IMR-90 (cell line): ENCODE data around the gene TRIO. TPM values are rescaled to one million over a fixed set of nuclear protein-coding genes. Genes with fewer than 3 reads are reported as not detected.

Experiments
- ATAC-seq: fragments of 200-7000 bp; cut with Tn5 transposase; 2 replicates; pipeline ENCODE4 v1.9.1; 2020; ENCODE audit warnings: low read depth, mild to moderate bottlenecking, moderate library complexity
- BruUV-seq: library from RNA; stranded (reverse); fragments of 400-500 nt; replicated peaks from 2 replicates; lab custom pipeline; 2021; lab: Mats Ljungman, UMichigan
- CTCF ChIA-PET: fragments of 300-600 bp; formaldehyde crosslinking; extraction: SDS; loops from one replicate; lab custom pipeline; 2021; ENCODE audit warnings: antibody characterized with exemption; lab: Yijun Ruan, JAX
- POLR2A ChIA-PET: fragments of 300-600 bp; sonication (Branson Sonifier 250); formaldehyde crosslinking; loops from one replicate; lab custom pipeline; 2022; ENCODE audit warnings: antibody characterized with exemption; ENCODE audit not compliant: unreplicated experiment; lab: Charles Lee
- DNase-seq: peaks from one replicate; pipeline ENCODE4 v3.0.0; 2013
- H2AFZ ChIP-seq: replicated peaks from 2 replicates; pipeline ENCODE3; 2013; ENCODE audit warnings: low read length, mild to moderate bottlenecking; ENCODE audit not compliant: poor library complexity
- H2AK5ac ChIP-seq: 2 replicates; pipeline ENCODE4 v1.6.1; 2013; ENCODE audit warnings: low read depth, low read length, inconsistent platforms
- H2AK9ac ChIP-seq: replicated peaks from 2 replicates; pipeline ENCODE3; 2013; ENCODE audit warnings: mild to moderate bottlenecking, low read depth, low read length, moderate library complexity; ENCODE audit not compliant: poor library complexity
- H2BK120ac ChIP-seq: 2 replicates; pipeline ENCODE4 v1.6.1; 2013; ENCODE audit warnings: low read depth, low read length, inconsistent platforms
- H2BK15ac ChIP-seq: 3 replicates; pipeline ENCODE4 v1.6.1; 2013; ENCODE audit warnings: low read depth, low read length, inconsistent platforms
- H2BK20ac ChIP-seq: 2 replicates; pipeline ENCODE4 v1.6.1; 2013; ENCODE audit warnings: low read depth, mild to moderate bottlenecking, inconsistent platforms, low read length, moderate library complexity
- H2BK5ac ChIP-seq: 2 replicates; pipeline ENCODE4 v1.6.1; 2013; ENCODE audit warnings: mild to moderate bottlenecking, low read depth, low read length, inconsistent platforms; ENCODE audit not compliant: poor library complexity, severe bottlenecking
- H3K14ac ChIP-seq: replicated peaks from 2 replicates; pipeline ENCODE4 v1.6.1; 2013; ENCODE audit warnings: low read depth, low read length, inconsistent platforms
- H3K18ac ChIP-seq: 2 replicates; pipeline ENCODE4 v1.6.1; 2013; ENCODE audit warnings: low read depth, low read length, control low read depth
- H3K23ac ChIP-seq: 2 replicates; pipeline ENCODE4 v1.6.1; 2013; ENCODE audit warnings: low read depth, low read length, inconsistent platforms
- H3K27ac ChIP-seq: 2 replicates; pipeline ENCODE4 v1.5.1; 2013; ENCODE audit warnings: mild to moderate bottlenecking, control low read depth, low read length; ENCODE audit not compliant: insufficient read depth
- H3K27me3 ChIP-seq: 2 replicates; pipeline ENCODE4 v1.6.1; 2013; ENCODE audit warnings: low read length; ENCODE audit not compliant: control insufficient read depth, insufficient read depth
- H3K36me3 ChIP-seq: 2 replicates; pipeline ENCODE4 v1.6.1; 2013; ENCODE audit warnings: low read length, mixed read lengths; ENCODE audit not compliant: control insufficient read depth, insufficient read depth
- H3K4ac ChIP-seq: 2 replicates; pipeline ENCODE4 v1.6.1; 2013; ENCODE audit warnings: low read depth, low read length, inconsistent platforms
- H3K4me1 ChIP-seq: 2 replicates; pipeline ENCODE4 v1.6.1; 2013; ENCODE audit warnings: low read length, mixed read lengths; ENCODE audit not compliant: control insufficient read depth, insufficient read depth
- H3K4me2 ChIP-seq: 2 replicates; pipeline ENCODE4 v1.6.1; 2013; ENCODE audit warnings: low read depth, mild to moderate bottlenecking, control low read depth, low read length, moderate library complexity
- H3K4me3 ChIP-seq: 2 replicates; pipeline ENCODE4 v1.5.1; 2013; ENCODE audit warnings: low read depth, mild to moderate bottlenecking, control low read depth, low read length, moderate library complexity; ENCODE audit not compliant: insufficient read depth
- H3K56ac ChIP-seq: 2 replicates; pipeline ENCODE4 v1.6.1; 2013; ENCODE audit warnings: low read length, inconsistent platforms; ENCODE audit not compliant: insufficient read depth; ENCODE audit errors: extremely low read depth
- H3K79me1 ChIP-seq, 2 experiments: 2 replicates each; pipeline ENCODE4 v1.6.1; 2013; ENCODE audit warnings: low read length in 2 of 2, inconsistent platforms in 1 of 2, low read depth in 1 of 2
- H3K9ac ChIP-seq: 2 replicates; pipeline ENCODE4 v1.6.1; 2013; ENCODE audit warnings: low read depth, low read length, control low read depth
- H3K9me1 ChIP-seq: 2 replicates; pipeline ENCODE4 v1.6.1; 2013; ENCODE audit warnings: low read length, inconsistent platforms; ENCODE audit not compliant: insufficient read depth
- H3K9me3 ChIP-seq: 2 replicates; pipeline ENCODE4 v1.6.1; 2013; ENCODE audit warnings: low read length; ENCODE audit not compliant: control insufficient read depth, insufficient read depth
- H4K20me1 ChIP-seq: 2 replicates; pipeline ENCODE4 v1.6.1; 2013; ENCODE audit warnings: low read length, inconsistent platforms; ENCODE audit not compliant: insufficient read depth
- H4K5ac ChIP-seq: 2 replicates; pipeline ENCODE4 v1.6.1; 2013; ENCODE audit warnings: mild to moderate bottlenecking, low read depth, low read length, control low read depth
- H4K8ac ChIP-seq, 2 experiments: 2 replicates each; pipeline ENCODE4 v1.6.1; 2013; ENCODE audit warnings: low read depth in 2 of 2, low read length in 2 of 2, control low read depth in 1 of 2, inconsistent platforms in 1 of 2
- H4K91ac ChIP-seq: 2 replicates; pipeline ENCODE4 v1.6.1; 2013; ENCODE audit warnings: low read depth, low read length, inconsistent platforms; ENCODE audit not compliant: insufficient read depth
- CEBPB ChIP-seq: IDR thresholded peaks from 2 replicates; pipeline ENCODE4 v1.6.1; 2012; ENCODE audit warnings: low read depth, low read length, improper control_type of control experiment
- CHD1 ChIP-seq: IDR thresholded peaks from 2 replicates; pipeline ENCODE4 v1.6.1; 2012; ENCODE audit warnings: low read depth, low read length, improper control_type of control experiment
- FOS ChIP-seq: fragments of 150-350 bp; IDR thresholded peaks from 2 replicates; pipeline ENCODE4 v1.6.1; 2016; ENCODE audit warnings: low read depth, low read length
- NFE2L2 ChIP-seq: fragments of 150-350 bp; IDR thresholded peaks from 2 replicates; pipeline ENCODE4 v1.6.1; 2016; ENCODE audit warnings: low read depth, mild to moderate bottlenecking, low read length
- RFX5 ChIP-seq: IDR thresholded peaks from 2 replicates; pipeline ENCODE4 v1.8.0; 2012; ENCODE audit warnings: low read depth, mild to moderate bottlenecking, low read length, moderate library complexity
- WGBS, 2 experiments: methylation state at CpG; one replicate each; pipeline versions ENCODE4 v1.1.5 to v1.1.7; 2013; ENCODE audit warnings: missing lambda C conversion rate in 2 of 2; ENCODE audit not compliant: insufficient read length in 1 of 2; ENCODE audit errors: extremely low coverage in 2 of 2; 5-methylcytosine and 5-hydroxymethylcytosine counted together
- dilution Hi-C: fragments of 300-500 bp; cut with HindIII; formaldehyde crosslinking; loops from one replicate; pipeline ENCODE4 v1.14.3; 2018; ENCODE audit warnings: low sequenced_read_pairs; ENCODE audit not compliant: unreplicated experiment
- in situ Hi-C: fragments of 300-500 bp; cut with MboI; formaldehyde crosslinking; loops from 3 replicates; pipeline ENCODE4 v1.14.3; 2019; ENCODE audit warnings: low sequenced_read_pairs, inconsistent platforms, mixed read lengths
- intact Hi-C: fragments of 100-400 bp; cut with micrococcal nuclease; formaldehyde crosslinking; loops from 2 replicates; pipeline ENCODE4 v1.10.0; 2022
- polyA plus RNA-seq, 3 experiments: library from polyadenylated mRNA; depleted of rRNA; stranded (reverse); fragments of >200 nt; gene quantifications; 2 replicates each; pipeline ENCODE4 v1.2.3, GENCODE V29; 2012; ENCODE audit warnings: low replicate concordance in 1 of 3
- total RNA-seq: library from RNA; depleted of rRNA; stranded (reverse); fragments of >200 nt; gene quantifications from 2 replicates; pipeline ENCODE4 v1.2.3, GENCODE V29; 2012

TRIO gene
- total and polyA plus RNA-seq, 2 of the 4 experiments (the other 2 are of a cell fraction) = 206 to 522 TPM

DNA sequence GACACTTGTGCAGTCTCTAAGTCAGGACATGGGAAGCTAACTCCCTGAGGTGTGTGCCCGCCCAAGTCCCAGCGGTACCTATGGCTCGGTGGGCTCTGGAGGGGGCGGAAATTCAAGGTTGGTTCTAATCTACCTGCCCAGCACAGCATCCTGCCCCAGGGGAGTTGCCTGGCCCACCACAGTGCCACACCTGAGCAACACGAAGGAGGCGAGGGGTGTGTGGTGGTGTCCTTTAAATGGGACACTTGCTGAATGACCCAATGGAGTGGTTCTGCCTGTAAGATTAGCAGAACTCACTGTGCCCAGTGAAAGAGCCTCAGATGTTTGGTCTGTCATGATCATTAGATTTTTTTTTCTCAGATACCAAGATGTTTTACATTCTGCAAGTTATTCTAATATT is 367.7 kb downstream of the TRIO start:
- H3K4me3 ChIP-seq = no peak overlapping the region

More for the DNA sequence above, 367.7 kb downstream of the TRIO start:
- no peaks in the 10 kb centered on the region for H3K9me3 ChIP-seq
- CTCF ChIA-PET = no interaction called here
- H2AFZ ChIP-seq = no peak overlapping the region
- H2AK5ac ChIP-seq = no peak overlapping the region
- peaks cover 10 to 42% of the 10 kb centered on the region in 2 experiments; a peak in 3 of 4 replicates for H3K79me1 ChIP-seq
- no peak overlapping the region for H4K5ac ChIP-seq
- no peak overlapping the region for H4K8ac ChIP-seq
- no peak overlapping the region for H3K23ac ChIP-seq
- no peaks in the 10 kb centered on the region for H3K4me1 ChIP-seq
- H3K56ac ChIP-seq = no peak overlapping the region
- DNase-seq = no peak
- in situ Hi-C loops = no loop called here
- no peaks in the 10 kb centered on the region for H3K27me3 ChIP-seq
- no peak overlapping the region for H3K18ac ChIP-seq
- no peak overlapping the region for H3K14ac ChIP-seq
- dilution Hi-C loops = no loop called here
- POLR2A ChIA-PET = no interaction called here
- H3K4me2 ChIP-seq = no peak overlapping the region
- no peak for ATAC-seq
- peaks cover 65% of the 10 kb centered on the region for H4K20me1 ChIP-seq
- H2BK20ac ChIP-seq = no peak overlapping the region
- TF ChIP-seq RFX5 (no peak), CHD1 (no peak), NFE2L2 (no peak), CEBPB (no peak), FOS (no peak)
- peaks cover 6% of the 10 kb centered on the region for H3K9me1 ChIP-seq
- WGBS, 2 experiments = no CpG with 5 or more reads among the region's 6 CpGs
- H2AK9ac ChIP-seq = no peak overlapping the region
- no TSS peak for BruUV-seq
- H2BK5ac ChIP-seq = no peak overlapping the region
- peaks cover 40% of the 10 kb centered on the region for H3K36me3 ChIP-seq
- intact Hi-C loops = loop anchor here (5.0 kb wide), 1 partner anchor 136 kb away; no protein-coding TSS in a partner anchor
- no peak overlapping the region for H3K9ac ChIP-seq
- no peak overlapping the region for H3K4ac ChIP-seq
- no peak overlapping the region for H2BK120ac ChIP-seq
- H2BK15ac ChIP-seq = no peak overlapping the region
- H4K91ac ChIP-seq = no peak overlapping the region
- no peak overlapping the region for H3K27ac ChIP-seq
